ENCODE data around the gene IQSEC1.

GRCh38 chr3:12906916-12907290 lies 166.3 kb downstream of the IQSEC1 start:
- no peak for TF ChIP-seq DPF2 (IDR thresholded peaks at IDR 0.05)
- no peak for TF ChIP-seq SOX6 (IDR thresholded peaks at IDR 0.05)
